Heart left ventricle (tissue), 16 donors: Measurements from ENCODE around the gene PIP5K1B. TPM values are rescaled to one million over a fixed set of nuclear protein-coding genes. Genes with fewer than 3 reads are reported as not detected.

Experiments used
- ATAC-seq, 4 donors: fragments of 200-7000 bp; cut with Tn5 transposase; one replicate each; pipeline ENCODE4 v1.9.1; 2020 to 2022; ENCODE audit warnings: moderate library complexity in 4 of 4, mild to moderate bottlenecking in 3 of 4, moderate number of reproducible peaks in 1 of 4
- DNase-seq, 5 donors: peaks; one replicate each; pipeline ENCODE4 v3.0.0-alpha.2; 2020
- H3K27ac ChIP-seq, 12 donors: fragments of 200-600 bp; sonication (generic) in 4 of 12; one replicate each; pipeline versions ENCODE4 v1.5.0 to v1.8.0; 2016 to 2022; ENCODE audit warnings: mild to moderate bottlenecking in 2 of 12
- H3K27me3 ChIP-seq, 9 donors: fragments of 200-600 bp; sonication (generic) in 2 of 9; one replicate each; pipeline versions ENCODE4 v1.5.1 to v1.8.0; 2016 to 2022; ENCODE audit warnings: mild to moderate bottlenecking in 3 of 9
- H3K36me3 ChIP-seq, 9 donors: fragments of 200-600 bp; sonication (generic) in 2 of 9; one replicate each; pipeline versions ENCODE4 v1.5.0 to v1.8.0; 2018 to 2022; ENCODE audit warnings: mild to moderate bottlenecking in 2 of 9
- H3K4me1 ChIP-seq, 12 donors: fragments of 200-600 bp; sonication (generic) in 4 of 12; one replicate each; pipeline versions ENCODE4 v1.5.0 to v1.8.0; 2016 to 2022; ENCODE audit warnings: mild to moderate bottlenecking in 3 of 12
- H3K4me3 ChIP-seq, 12 donors: fragments of 200-600 bp; sonication (generic) in 4 of 12; one replicate each; pipeline versions ENCODE4 v1.5.0 to v1.8.0; 2017 to 2022; ENCODE audit warnings: mild to moderate bottlenecking in 9 of 12, moderate library complexity in 4 of 12
- H3K9me3 ChIP-seq, 12 donors: fragments of 200-600 bp; sonication (generic) in 4 of 12; one replicate each; pipeline versions ENCODE4 v1.5.0 to v1.8.0; 2016 to 2022; ENCODE audit warnings: mild to moderate bottlenecking in 1 of 12
- POLR2A ChIP-seq, 2 donors: fragments of 450-650 bp; IDR thresholded peaks; one replicate each; pipeline ENCODE4 v1.6.1; 2017; ENCODE audit warnings: antibody characterized with exemption in 2 of 2, mild to moderate bottlenecking in 2 of 2, moderate library complexity in 2 of 2
- WGBS, 4 donors: extraction: QIAGEN DNeasy Blood & Tissue Kit in 2 of 4; methylation state at CpG; one replicate each; pipeline versions ENCODE4 v1.1.5 to v1.1.7; 2013 to 2018; 5-methylcytosine and 5-hydroxymethylcytosine counted together
- intact Hi-C, 10 donors: fragments of 100-400 bp; cut with DNase I; formaldehyde crosslinking; loops; one replicate each; pipeline versions ENCODE4 v1.11.1 to v1.14.2; 2022
- polyA plus RNA-seq, 2 donors: library from polyadenylated mRNA; stranded (reverse); fragments of 200-250 nt; gene quantifications; one replicate each; pipeline ENCODE4 v1.2.3, GENCODE V29; 2013
- total RNA-seq, 9 donors: library from RNA; depleted of rRNA in 2 of 9; stranded (reverse); fragments of >200 nt in 2 of 9; fragmentation: NEBNext Ultra II Directional in 3 of 9; extraction: Animal tissue kit (Norgen Biotek cat#: 25700) in 3 of 9; gene quantifications; one replicate each; pipeline versions ENCODE4 v1.1.0 to v1.2.4, GENCODE V29; 2016 to 2023
- TF ChIP-seq, protein P1 (sequence below), 12 donors: fragments of 200-600 bp; sonication (generic) in 4 of 12; IDR thresholded peaks; one replicate each; pipeline versions ENCODE4 v1.5.0 to v1.8.0; 2018 to 2022; ENCODE audit warnings: antibody characterized with exemption in 12 of 12, mild to moderate bottlenecking in 5 of 12
- donor health status: ischemic (EF 13 %, LVEDD 7.1; RV severe dilation, severe dysfunction).
- donor health status: healthy with polysubstance abuse.
- donor health status: DM: no; HTN: yes; CAD: no.
- donor health status: DM: no; HTN: no; CAD: no.
- donor health status: ischemic (EF 25% LVEDD 6.9; RV normal size, moderate dysfunction).
- donor health status: ischemic (EF 25% LVEDD 5.7; RV mildly dilated, moderate dysfunction).
- donor health status: healthy.
- donor health status: DM: yes; HTN: yes; CAD: no.
- donor health status: ischemic (EF 35%, LVEDD 5.7; RV mildly dilated, moderate dysfunction).
- donor health status: nonischemic (EF 11% LVEDD 7.7; RV severe dilation, severe dysfunction).
- donor health status: DM: yes; HTN: yes; CAD: no.
- donor health status: PGD.
- donor health status: ischemic (EF 29% LVEDD 5.4; RV normal size, mild dysfunction).
- donor health status: nonischemic (EF 23%, LVEDD 6.1; RV moderate dilation, normal function).

The PIP5K1B gene
- total and polyA plus RNA-seq, 11 donors = 8.6 to 68.0 (median 47.5) TPM

DNA sequence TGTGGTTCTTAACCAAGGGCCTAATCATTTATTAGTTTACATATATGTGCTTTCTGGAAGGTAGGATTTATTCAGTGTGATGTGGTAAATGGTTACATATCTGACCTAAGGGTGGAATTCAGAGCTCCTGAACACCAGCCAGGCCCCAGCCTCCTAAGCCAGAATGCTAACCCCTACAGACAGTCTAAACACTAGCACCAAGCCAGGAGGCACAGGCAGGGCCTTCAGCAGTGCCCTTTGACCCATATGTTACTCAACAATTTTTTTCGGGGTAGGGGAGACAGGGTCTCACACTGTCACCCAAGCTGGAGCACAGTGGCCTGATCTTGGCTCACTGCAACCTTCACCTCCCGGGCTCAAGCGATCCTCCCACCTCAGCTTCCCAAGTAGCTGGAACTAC lies 268.6 kb downstream of the PIP5K1B start:
- 61 to 77% (median 63%) methylated on average over 3 of the region's 3 CpGs for WGBS, 4 donors
- Histone ChIP-seq H3K27ac (peak overlapping the region; percentile 37 to 91 (median 82)), H3K4me3 (peak overlapping the region; percentile 22 to 65 (median 58)), H3K9me3 (no peaks in the 10 kb centered on the region), H3K4me1 (peaks cover 0 to 34% (median 3%) of the 10 kb centered on the region in 12 donors), H3K36me3 (peaks cover 0 to 14% (median 0%) of the 10 kb centered on the region in 9 donors), H3K27me3 (no peaks in the 10 kb centered on the region)
- intact Hi-C loops = loop anchor here in 2 of 10 donors (5.0 to 10.0 kb wide), 2 partner anchors 59 to 266 kb away; partner anchors contain the start of gene PIP5K1B (in 1 of the 2)
- DNase-seq (peak in 2 of 5 donors; percentile 37 to 55), ATAC-seq (peak; percentile 72 to 83 (median 77))
- peak in 1 of 2 donors; percentile 14 for TF ChIP-seq POLR2A (IDR thresholded peaks at IDR 0.05)
- TF ChIP-seq, protein P1, sequence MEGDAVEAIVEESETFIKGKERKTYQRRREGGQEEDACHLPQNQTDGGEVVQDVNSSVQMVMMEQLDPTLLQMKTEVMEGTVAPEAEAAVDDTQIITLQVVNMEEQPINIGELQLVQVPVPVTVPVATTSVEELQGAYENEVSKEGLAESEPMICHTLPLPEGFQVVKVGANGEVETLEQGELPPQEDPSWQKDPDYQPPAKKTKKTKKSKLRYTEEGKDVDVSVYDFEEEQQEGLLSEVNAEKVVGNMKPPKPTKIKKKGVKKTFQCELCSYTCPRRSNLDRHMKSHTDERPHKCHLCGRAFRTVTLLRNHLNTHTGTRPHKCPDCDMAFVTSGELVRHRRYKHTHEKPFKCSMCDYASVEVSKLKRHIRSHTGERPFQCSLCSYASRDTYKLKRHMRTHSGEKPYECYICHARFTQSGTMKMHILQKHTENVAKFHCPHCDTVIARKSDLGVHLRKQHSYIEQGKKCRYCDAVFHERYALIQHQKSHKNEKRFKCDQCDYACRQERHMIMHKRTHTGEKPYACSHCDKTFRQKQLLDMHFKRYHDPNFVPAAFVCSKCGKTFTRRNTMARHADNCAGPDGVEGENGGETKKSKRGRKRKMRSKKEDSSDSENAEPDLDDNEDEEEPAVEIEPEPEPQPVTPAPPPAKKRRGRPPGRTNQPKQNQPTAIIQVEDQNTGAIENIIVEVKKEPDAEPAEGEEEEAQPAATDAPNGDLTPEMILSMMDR (IDR thresholded peaks at IDR 0.05) = no peak

DNA sequence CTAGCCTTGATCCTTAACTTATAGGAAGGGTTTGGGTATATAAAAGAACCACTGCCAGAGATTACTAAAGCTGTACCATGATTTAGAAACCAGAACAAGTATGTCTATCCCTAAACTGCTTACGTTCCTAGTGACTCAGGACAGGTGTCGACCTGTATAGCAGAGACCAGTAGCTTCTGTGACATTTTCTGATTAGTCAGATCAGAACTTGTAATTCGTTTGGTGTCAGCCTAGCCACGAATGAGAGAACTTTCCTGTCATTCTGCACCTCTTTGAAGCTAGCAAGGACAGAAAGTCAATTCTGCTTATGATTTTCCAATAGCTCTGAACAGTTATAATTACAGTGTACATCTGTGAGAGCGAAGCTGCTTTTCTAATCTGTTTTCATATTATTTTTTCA lies 269.4 kb downstream of the PIP5K1B start:
- Histone ChIP-seq H3K4me3 (peak overlapping the region; percentile 22 to 65 (median 58)), H3K27ac (peak overlapping the region; percentile 37 to 91 (median 82))
- 44 to 60% (median 52%) methylated on average over 5 of the region's 5 CpGs for WGBS, 4 donors

DNA sequence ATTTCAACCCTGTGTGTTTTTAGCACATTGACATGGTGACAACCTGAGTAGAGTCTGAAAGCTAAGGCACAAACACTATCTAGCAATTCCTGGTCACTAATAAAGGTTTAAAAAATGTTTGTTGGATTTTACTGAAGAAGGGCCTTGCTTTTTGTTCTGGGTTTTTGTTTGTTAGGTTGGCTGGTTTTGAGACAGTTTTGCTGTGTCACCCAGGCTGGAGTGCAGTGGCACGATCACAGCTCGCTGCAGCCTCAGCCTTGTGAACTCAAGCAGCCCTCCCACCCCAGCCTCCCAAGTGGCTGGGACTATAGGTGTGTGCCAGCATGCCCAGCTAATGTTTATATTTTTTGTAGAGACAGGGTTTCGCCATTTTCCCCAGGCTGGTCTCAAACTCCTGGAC lies 269.9 kb downstream of the PIP5K1B start:
- H3K4me3 ChIP-seq = peak overlapping the region; percentile 22 to 65 (median 58)
- DNase-seq (no peak), ATAC-seq (peak in 2 of 4 donors; percentile 24 to 30)
- peaks cover 0 to 47% (median 10%) of the 10 kb centered on the region in 12 donors for H3K4me1 ChIP-seq
- intact Hi-C loops = loop anchor here in 2 of 10 donors (5.0 to 10.0 kb wide), 2 partner anchors 60 to 268 kb away; partner anchors contain the start of gene PIP5K1B (in 1 of the 2)
- H3K27me3 ChIP-seq = no peaks in the 10 kb centered on the region
- 37 to 74% (median 60%) methylated on average over 3 of the region's 3 CpGs for WGBS, 4 donors
- TF ChIP-seq, protein P1 (IDR thresholded peaks at IDR 0.05) = no peak
- TF ChIP-seq POLR2A (IDR thresholded peaks at IDR 0.05) = no peak
- peaks cover 0 to 14% (median 0%) of the 10 kb centered on the region in 9 donors for H3K36me3 ChIP-seq
- no peaks in the 10 kb centered on the region for H3K9me3 ChIP-seq
- H3K27ac ChIP-seq = peak overlapping the region; percentile 37 to 91 (median 82)

More for the DNA sequence above, 269.4 kb downstream of the PIP5K1B start:
- intact Hi-C loops = loop anchor here in 2 of 10 donors (5.0 to 10.0 kb wide), 2 partner anchors 60 to 267 kb away; partner anchors contain the start of gene PIP5K1B (in 1 of the 2)
- peak in 2 of 4 donors; percentile 21 to 23 for ATAC-seq
- Histone ChIP-seq H3K36me3 (peaks cover 0 to 14% (median 0%) of the 10 kb centered on the region in 9 donors), H3K4me1 (peaks cover 0 to 42% (median 9%) of the 10 kb centered on the region in 12 donors), H3K27me3 (no peaks in the 10 kb centered on the region), H3K9me3 (no peaks in the 10 kb centered on the region)
- no peak for TF ChIP-seq POLR2A (IDR thresholded peaks at IDR 0.05)
- TF ChIP-seq, protein P1 (IDR thresholded peaks at IDR 0.05) = no peak
- no peak for DNase-seq

DNA sequence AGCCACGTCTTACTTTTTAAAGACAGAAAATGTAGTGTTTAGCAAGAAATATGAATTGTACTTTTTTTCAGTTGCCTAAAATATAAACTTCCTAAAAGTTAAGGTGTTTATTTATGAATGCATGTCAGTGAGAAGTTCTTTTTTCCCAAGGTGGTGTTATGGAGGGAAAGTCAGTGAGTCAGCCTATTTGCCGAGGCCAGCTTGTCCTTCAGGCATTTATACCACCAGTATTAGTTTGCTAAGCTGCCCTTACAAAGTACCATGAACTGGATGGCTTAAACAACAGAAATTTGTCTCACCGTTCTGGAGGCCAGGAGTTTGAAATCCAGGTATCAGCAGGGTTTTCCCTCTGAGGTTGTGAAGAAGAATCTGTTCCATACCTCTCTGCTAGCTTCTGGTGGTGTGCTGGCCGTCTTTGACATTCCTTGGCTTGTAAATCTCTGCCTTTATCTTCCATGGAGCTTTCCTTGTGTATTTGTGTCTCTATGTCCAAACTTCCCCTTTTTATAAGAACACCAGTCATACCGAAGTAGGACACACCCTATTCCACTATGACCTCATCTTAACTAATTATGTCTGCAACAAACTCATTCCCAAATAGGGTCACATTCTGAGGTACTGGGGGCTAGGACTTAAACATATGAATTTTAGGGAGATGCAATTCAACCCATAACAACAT lies 270.5 kb downstream of the PIP5K1B start:
- H3K9me3 ChIP-seq = no peaks in the 10 kb centered on the region
- H3K4me1 ChIP-seq = peaks cover 0 to 53% (median 13%) of the 10 kb centered on the region in 12 donors
- DNase-seq (no peak), ATAC-seq (peak; percentile 14 to 37 (median 31))
- peak overlapping the region; percentile 22 to 65 (median 58) for H3K4me3 ChIP-seq
- H3K27me3 ChIP-seq = no peaks in the 10 kb centered on the region
- 21 to 46% (median 41%) methylated on average over 5 of the region's 5 CpGs for WGBS, 4 donors
- peaks cover 0 to 14% (median 0%) of the 10 kb centered on the region in 9 donors for H3K36me3 ChIP-seq
- TF ChIP-seq POLR2A (IDR thresholded peaks at IDR 0.05) = peak in 1 of 2 donors; percentile 47
- TF ChIP-seq, protein P1 (IDR thresholded peaks at IDR 0.05) = no peak
- peak overlapping the region; percentile 37 to 91 (median 82) for H3K27ac ChIP-seq
- intact Hi-C loops = loop anchor here in 1 of 10 donors (10.0 kb wide), 1 partner anchor 61 kb away; no protein-coding TSS in a partner anchor
